ENCODE results near the gene LAMB4.

- TF ChIP-seq EZH2phosphoT487 (IDR thresholded peaks at IDR 0.05; ENCODE audit: unreplicated experiment), result no peak
- TF ChIP-seq CTCF (conservative IDR thresholded peaks at IDR 0.05; ENCODE audit: low read depth in 2 of 2), result no peak
- TF ChIP-seq EZH2 (IDR thresholded peaks at IDR 0.05; ENCODE audit: low read depth, unreplicated experiment), result no peak
- no peak for TF ChIP-seq REST (IDR thresholded peaks at IDR 0.05; ENCODE audit: unreplicated experiment)
- TF ChIP-seq POLR2AphosphoS5 (IDR thresholded peaks at IDR 0.05; ENCODE audit: low read depth), result no peak
- TF ChIP-seq ZNF114 (CRISPR knock-in tag; IDR thresholded peaks at IDR 0.05), result no peak
- no peak for TF ChIP-seq JUNB (IDR thresholded peaks at IDR 0.05; ENCODE audit: unreplicated experiment)
- TF ChIP-seq NANOG (IDR thresholded peaks at IDR 0.05; ENCODE audit: borderline replicate concordance), result no peak
- no peak for TF ChIP-seq CREB1 (CRISPR knock-in tag; IDR thresholded peaks at IDR 0.05; ENCODE audit: low read depth)
- no peak for TF ChIP-seq STAT1 (IDR thresholded peaks at IDR 0.05; ENCODE audit: unreplicated experiment)
- TF ChIP-seq ZNF331 (CRISPR knock-in tag; IDR thresholded peaks at IDR 0.05; ENCODE audit: low read depth), result no peak
- TF ChIP-seq ZNF462 (CRISPR knock-in tag; IDR thresholded peaks at IDR 0.05), result no peak
- no peak for TF ChIP-seq ETS1 (IDR thresholded peaks at IDR 0.05)
Measured at GRCh38 chr7:107976620-107977019, 153.5 kb downstream of the LAMB4 start.

Measured in GM23338 (cell line).